ENCODE results near the gene IRGC. TPM values are rescaled to one million over a fixed set of nuclear protein-coding genes. Genes with fewer than 3 reads are reported as not detected.

The IRGC gene
- total RNA-seq, 2 donors from 2014 or later: not detected

DNA sequence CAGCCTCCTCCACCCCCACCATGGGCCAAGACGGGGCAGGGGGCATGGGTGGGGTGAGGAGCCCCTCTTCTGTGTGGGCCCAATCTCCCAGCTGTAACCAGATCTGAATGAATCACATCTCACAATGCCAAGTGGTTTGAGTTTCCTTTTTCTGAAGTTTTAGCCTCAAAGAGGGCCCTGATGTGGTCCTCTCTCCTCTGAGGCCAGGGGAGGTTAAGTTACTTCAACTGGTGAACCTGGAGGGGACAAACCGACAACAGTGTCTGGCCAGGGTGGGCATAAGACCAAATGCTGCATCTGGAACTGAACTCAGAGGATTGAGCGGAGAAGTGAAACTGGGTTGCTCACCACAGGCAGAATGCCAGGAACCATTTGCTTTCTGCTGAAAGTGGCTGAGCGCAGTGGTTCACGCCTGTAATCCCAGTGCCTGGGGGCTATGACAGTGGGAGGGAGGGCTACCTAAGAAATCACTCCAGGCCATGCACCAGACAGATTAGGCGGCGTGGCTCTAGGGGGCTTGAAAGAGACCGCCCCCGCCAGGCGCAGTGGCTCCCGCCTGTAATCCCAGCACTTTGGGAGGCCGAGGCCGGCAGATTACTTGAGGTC, 15.4 kb upstream of the IRGC start:
- peaks cover 0 to 14% of the 10 kb centered on the region in 2 donors for H3K4me1 ChIP-seq
- TF ChIP-seq, protein P1, sequence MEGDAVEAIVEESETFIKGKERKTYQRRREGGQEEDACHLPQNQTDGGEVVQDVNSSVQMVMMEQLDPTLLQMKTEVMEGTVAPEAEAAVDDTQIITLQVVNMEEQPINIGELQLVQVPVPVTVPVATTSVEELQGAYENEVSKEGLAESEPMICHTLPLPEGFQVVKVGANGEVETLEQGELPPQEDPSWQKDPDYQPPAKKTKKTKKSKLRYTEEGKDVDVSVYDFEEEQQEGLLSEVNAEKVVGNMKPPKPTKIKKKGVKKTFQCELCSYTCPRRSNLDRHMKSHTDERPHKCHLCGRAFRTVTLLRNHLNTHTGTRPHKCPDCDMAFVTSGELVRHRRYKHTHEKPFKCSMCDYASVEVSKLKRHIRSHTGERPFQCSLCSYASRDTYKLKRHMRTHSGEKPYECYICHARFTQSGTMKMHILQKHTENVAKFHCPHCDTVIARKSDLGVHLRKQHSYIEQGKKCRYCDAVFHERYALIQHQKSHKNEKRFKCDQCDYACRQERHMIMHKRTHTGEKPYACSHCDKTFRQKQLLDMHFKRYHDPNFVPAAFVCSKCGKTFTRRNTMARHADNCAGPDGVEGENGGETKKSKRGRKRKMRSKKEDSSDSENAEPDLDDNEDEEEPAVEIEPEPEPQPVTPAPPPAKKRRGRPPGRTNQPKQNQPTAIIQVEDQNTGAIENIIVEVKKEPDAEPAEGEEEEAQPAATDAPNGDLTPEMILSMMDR (IDR thresholded peaks at IDR 0.05): no peak
- H3K9me3 ChIP-seq: peaks cover 0 to 8% of the 10 kb centered on the region in 2 donors
- peak overlapping the region; percentile 9 to 36 for H3K4me3 ChIP-seq
- DNase-seq (ENCODE audit: low spot score): peak; percentile 78
- H3K36me3 ChIP-seq: no peaks in the 10 kb centered on the region
- no peaks in the 10 kb centered on the region for H3K27me3 ChIP-seq
- H3K27ac ChIP-seq: peak overlapping the region; percentile 67 to 74

DNA sequence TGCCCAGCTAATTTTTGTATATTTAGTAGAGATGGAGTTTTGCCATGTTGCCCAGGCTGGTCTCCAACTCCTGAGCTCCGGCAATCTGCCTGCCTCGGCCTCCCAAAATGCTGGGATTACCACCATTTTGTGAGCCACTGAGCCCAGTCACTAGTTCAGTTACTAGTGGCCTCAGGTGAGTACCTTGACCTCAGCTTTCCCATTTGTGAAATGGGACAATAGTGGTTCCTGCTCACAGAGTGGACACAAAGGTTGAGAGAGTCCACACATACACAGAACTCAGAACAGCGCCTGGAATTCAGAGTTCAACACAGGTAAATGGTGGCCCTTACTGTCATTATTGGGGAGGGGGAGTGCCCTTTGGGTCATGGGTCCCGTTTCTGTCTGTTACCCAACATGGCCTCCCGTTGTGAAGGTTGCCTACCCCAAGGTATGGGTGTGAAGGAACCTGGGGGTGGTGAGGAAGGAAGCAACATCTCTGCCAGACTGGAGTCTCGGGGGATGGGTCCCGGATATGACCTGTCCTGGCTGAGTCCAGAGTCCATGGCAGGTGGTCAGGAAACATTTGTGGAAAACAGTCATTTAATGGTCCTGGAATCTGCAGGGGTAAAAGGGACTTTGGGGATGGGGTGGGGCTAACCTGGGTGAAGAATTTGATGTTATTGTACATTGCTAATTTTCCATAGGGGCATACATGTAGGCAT, 11.7 kb upstream of the IRGC start:
- Histone ChIP-seq H3K27ac (no peak overlapping the region), H3K4me3 (no peak overlapping the region), H3K36me3 (no peaks in the 10 kb centered on the region), H3K4me1 (peaks cover 0 to 14% of the 10 kb centered on the region in 2 donors), H3K27me3 (no peaks in the 10 kb centered on the region), H3K9me3 (peaks cover 0 to 5% of the 10 kb centered on the region in 2 donors)
- TF ChIP-seq, protein P1 (IDR thresholded peaks at IDR 0.05): no peak
- DNase-seq (ENCODE audit: low spot score): no peak

DNA sequence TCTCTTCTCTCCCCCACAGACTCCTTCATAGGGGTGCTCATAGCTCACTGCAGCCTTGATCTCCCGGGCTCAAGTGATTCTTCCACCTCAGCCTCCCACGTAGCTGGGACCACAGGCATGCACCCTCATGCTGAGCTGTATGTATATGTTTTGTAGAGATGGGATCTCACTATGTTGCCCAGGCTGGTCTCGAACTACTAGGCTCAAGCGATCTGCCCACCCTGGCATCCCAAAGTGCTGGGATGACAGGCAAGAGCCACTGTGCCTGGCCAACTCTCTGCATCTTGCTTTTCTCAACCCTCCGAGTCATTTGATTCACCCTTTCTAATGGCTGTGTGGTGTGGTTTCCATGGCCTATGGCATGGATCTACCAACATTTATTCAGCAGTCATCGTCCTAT, 10.1 kb upstream of the IRGC start:
- Histone ChIP-seq H3K9me3 (peaks cover 0 to 5% of the 10 kb centered on the region in 2 donors), H3K4me3 (no peak overlapping the region), H3K4me1 (no peaks in the 10 kb centered on the region), H3K36me3 (no peaks in the 10 kb centered on the region), H3K27me3 (no peaks in the 10 kb centered on the region), H3K27ac (no peak overlapping the region)
- DNase-seq (ENCODE audit: low spot score): no peak
- TF ChIP-seq, protein P1 (IDR thresholded peaks at IDR 0.05): no peak

DNA sequence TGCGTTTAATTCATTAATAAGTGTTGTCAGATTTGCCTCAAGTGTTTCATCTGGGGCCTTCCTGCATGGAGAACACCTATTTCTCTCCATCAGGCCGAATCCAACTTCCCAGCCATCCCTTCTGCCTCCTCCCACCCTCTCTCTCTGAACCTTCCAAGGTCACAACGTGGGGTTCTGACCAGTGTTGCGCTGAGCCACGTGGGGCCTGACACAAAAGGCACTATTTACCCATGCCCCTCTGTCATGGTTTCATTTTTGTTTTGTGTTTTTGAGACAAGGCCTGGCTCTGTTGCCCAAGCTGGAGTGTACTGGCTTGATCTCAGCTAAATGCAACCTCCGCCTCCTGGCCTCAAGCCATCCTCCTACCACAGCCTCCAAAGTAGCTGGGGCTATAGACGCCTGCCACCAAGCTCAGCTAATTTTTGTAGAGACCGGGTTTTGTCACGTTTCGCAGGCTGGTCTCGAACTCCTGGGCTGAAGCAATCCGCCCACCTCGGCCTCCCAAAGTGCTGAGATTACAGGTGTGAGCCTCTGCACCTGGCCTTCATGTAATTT, 8.6 kb upstream of the IRGC start:
- Histone ChIP-seq H3K9me3 (peaks cover 0 to 5% of the 10 kb centered on the region in 2 donors), H3K27ac (no peak overlapping the region), H3K4me3 (no peak overlapping the region), H3K36me3 (no peaks in the 10 kb centered on the region), H3K27me3 (no peaks in the 10 kb centered on the region), H3K4me1 (no peaks in the 10 kb centered on the region)
- TF ChIP-seq, protein P1 (IDR thresholded peaks at IDR 0.05): no peak
- DNase-seq (ENCODE audit: low spot score): no peak

DNA sequence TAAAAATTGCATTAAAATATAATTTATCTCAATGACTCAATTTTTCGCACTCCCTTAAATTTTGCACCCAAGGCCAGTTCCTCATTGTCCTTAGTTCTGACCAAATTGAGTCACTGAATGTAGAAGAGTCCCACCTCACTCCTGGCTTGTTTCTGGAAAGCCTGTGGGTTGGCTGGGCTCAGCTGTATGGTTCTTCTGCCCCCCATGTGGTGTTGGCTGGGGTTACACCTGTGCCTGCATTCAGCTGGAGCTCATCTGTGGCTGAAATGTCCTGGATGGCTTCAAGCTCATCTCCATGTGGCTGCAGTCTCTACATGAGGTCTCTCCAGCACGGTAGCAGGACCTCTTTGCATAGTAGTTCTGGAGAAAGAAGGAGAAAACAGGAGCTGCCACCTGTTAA, 7.2 kb upstream of the IRGC start:
- Histone ChIP-seq H3K4me1 (no peaks in the 10 kb centered on the region), H3K27ac (no peak overlapping the region), H3K36me3 (no peaks in the 10 kb centered on the region), H3K4me3 (no peak overlapping the region), H3K9me3 (peaks cover 0 to 5% of the 10 kb centered on the region in 2 donors), H3K27me3 (no peaks in the 10 kb centered on the region)
- no peak for DNase-seq (ENCODE audit: low spot score)
- TF ChIP-seq, protein P1 (IDR thresholded peaks at IDR 0.05): no peak
